ENCODE measurements around the gene MAN1C1. TPM values are rescaled to one million over a fixed set of nuclear protein-coding genes. Genes with fewer than 3 reads are reported as not detected.

MAN1C1 gene
- total RNA-seq, 1 donor from 2014 or later: 5.4 TPM

DNA sequence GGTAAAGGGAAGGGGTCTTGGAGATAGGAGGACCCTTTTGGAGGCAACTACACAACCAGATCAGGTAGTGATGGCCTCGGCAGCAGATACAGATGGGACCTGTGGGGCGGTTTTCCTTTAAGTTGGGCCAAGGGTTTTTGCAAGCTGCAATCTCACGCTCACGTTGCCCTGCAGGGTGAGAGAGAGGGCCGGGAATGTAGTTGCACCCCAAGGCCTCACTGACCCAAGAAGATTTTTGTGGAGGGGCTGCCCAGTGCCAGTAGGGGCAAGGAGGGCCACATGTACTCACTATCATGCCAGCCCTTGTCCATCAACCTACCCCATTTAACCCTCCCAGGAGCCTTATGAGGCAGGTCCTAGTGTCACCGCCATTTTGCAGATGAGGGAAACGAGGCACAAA lies 125.7 kb downstream of the MAN1C1 start:
- TF ChIP-seq, protein P1, sequence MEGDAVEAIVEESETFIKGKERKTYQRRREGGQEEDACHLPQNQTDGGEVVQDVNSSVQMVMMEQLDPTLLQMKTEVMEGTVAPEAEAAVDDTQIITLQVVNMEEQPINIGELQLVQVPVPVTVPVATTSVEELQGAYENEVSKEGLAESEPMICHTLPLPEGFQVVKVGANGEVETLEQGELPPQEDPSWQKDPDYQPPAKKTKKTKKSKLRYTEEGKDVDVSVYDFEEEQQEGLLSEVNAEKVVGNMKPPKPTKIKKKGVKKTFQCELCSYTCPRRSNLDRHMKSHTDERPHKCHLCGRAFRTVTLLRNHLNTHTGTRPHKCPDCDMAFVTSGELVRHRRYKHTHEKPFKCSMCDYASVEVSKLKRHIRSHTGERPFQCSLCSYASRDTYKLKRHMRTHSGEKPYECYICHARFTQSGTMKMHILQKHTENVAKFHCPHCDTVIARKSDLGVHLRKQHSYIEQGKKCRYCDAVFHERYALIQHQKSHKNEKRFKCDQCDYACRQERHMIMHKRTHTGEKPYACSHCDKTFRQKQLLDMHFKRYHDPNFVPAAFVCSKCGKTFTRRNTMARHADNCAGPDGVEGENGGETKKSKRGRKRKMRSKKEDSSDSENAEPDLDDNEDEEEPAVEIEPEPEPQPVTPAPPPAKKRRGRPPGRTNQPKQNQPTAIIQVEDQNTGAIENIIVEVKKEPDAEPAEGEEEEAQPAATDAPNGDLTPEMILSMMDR (IDR thresholded peaks at IDR 0.05; ENCODE audit: partially characterized antibody, unreplicated experiment): no peak
- Mint-ChIP-seq H3K4me1 (ENCODE audit: low read depth, unreplicated experiment) (peaks cover 9% of the 10 kb centered on the region), H3K4me3 (ENCODE audit: unreplicated experiment) (no peak overlapping the region), H3K27me3 (ENCODE audit: unreplicated experiment) (peaks cover 8% of the 10 kb centered on the region), H3K27ac (ENCODE audit: unreplicated experiment) (no peak overlapping the region), H3K9me3 (ENCODE audit: unreplicated experiment) (peaks cover 4% of the 10 kb centered on the region), H3K36me3 (ENCODE audit: unreplicated experiment) (no peaks in the 10 kb centered on the region)
- no peak for DNase-seq

DNA sequence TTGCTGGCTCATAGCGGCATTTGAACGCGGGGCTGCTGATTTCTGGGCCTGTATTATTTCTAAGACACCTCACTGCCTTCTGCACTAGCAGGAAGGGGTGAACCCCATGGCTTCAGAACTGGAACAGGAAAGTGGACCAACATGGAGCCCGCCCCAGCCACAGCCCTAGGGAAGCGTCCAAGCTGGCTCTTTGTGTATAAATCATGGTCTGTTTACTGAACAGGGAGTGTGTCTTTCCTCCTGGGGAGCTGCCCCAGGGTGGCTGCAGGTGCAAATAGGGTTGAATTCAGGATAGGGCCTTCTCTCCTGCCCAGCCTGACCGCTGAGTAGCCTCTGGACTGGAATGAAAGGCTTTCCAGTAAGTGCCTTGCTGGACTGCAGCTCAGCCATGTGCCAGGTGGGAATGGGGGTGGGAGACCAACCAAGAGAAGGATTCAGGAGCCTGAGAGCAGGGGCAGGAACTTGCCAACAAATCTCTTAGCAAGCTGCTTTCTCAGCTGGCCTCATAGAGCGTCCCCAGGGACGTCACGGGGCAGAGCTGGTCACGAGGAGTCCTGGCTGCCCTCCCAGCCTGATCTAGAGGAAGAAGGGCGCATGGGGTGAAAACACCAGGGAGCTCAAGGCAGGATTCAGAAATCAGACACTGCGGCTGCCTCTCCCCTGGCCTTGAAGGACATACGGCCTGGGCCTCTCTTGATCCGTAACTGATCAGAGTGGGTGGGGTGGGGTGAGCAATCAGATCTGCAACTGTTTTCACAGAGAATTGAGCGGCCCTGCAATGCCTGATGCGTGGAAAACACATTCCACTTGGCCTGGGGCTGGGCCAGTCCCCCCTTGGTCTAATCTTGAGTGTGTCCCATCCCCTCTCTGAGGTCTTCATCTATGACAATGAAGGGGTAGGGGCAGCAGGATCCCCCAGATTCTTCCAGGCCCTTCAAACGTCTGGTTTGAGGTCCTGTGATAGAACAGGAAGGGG lies 126.9 kb downstream of the MAN1C1 start:
- TF ChIP-seq, protein P1 (IDR thresholded peaks at IDR 0.05; ENCODE audit: partially characterized antibody, unreplicated experiment): no peak
- H3K36me3 Mint-ChIP-seq (ENCODE audit: unreplicated experiment): no peaks in the 10 kb centered on the region
- peaks cover 9% of the 10 kb centered on the region for H3K27me3 Mint-ChIP-seq (ENCODE audit: unreplicated experiment)
- peaks cover 13% of the 10 kb centered on the region for H3K4me1 Mint-ChIP-seq (ENCODE audit: low read depth, unreplicated experiment)
- H3K4me3 Mint-ChIP-seq (ENCODE audit: unreplicated experiment): no peak overlapping the region
- peaks cover 4% of the 10 kb centered on the region for H3K9me3 Mint-ChIP-seq (ENCODE audit: unreplicated experiment)
- H3K27ac Mint-ChIP-seq (ENCODE audit: unreplicated experiment): no peak overlapping the region
- peak; percentile 54 for DNase-seq

DNA sequence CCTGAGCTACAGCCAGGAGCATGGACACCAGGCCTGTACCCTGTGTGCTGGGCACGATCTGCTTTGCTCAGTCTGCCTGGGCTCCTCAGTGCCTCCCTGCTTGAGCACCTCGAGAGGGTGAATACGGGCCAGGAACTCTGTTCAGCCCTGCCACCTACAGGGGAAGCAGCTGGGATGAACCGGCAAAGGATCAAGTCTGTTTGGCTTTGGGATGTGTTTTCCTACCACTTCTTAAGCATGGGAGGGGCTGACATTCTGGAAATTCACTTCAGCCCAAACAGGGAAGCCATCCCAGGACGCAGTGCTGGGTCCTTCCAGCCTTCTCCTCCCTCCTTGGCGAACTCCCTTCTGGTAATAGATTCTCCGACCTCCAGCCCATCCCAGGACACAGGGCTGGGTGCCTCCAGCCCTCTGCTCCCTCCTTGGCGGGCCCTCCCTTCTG lies 127.6 kb downstream of the MAN1C1 start:
- peaks cover 4% of the 10 kb centered on the region for H3K9me3 Mint-ChIP-seq (ENCODE audit: unreplicated experiment)
- TF ChIP-seq, protein P1 (IDR thresholded peaks at IDR 0.05; ENCODE audit: partially characterized antibody, unreplicated experiment): no peak
- peaks cover 13% of the 10 kb centered on the region for H3K4me1 Mint-ChIP-seq (ENCODE audit: low read depth, unreplicated experiment)
- no peak for DNase-seq
- no peaks in the 10 kb centered on the region for H3K36me3 Mint-ChIP-seq (ENCODE audit: unreplicated experiment)
- no peak overlapping the region for H3K27ac Mint-ChIP-seq (ENCODE audit: unreplicated experiment)
- H3K27me3 Mint-ChIP-seq (ENCODE audit: unreplicated experiment): peaks cover 9% of the 10 kb centered on the region
- no peak overlapping the region for H3K4me3 Mint-ChIP-seq (ENCODE audit: unreplicated experiment)

DNA sequence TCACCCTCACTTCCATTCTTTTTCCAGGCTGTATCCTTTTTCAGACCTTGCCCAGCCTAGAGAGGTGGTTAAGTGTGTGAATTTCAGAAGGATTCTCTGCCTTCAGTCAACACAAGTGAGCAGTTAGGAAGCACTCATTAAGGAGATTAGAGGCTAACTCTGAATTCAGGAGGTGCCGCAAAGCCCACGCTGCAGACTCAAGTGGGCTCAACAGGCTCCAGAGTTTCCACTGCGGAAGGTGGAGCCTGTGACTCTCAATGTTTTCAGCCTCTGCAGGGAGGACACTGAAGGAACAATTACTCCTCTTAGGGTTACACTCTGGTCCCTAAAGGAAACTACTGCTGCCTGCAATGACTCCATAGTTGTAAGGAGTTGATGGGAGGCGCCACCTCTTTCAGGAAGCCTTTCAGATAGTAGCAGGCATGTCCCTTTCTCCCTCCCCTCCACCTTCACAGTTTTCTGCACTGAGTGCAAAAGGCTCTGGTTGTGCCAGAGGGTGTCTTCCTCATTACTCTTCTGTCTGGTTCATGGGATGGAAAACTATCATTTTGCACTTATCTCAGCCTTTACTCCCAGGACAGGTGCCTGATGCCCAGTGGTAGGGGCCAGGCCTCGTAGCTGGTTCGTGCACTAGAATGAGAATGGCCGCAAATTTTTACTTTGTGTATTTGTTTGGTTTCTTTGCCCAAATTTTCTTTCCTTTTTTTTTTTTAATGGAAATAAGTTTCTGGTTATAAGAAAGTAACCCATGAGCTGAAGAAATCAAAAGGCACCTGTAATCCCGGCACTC lies 128.2 kb downstream of the MAN1C1 start:
- no peak overlapping the region for H3K27ac Mint-ChIP-seq (ENCODE audit: unreplicated experiment)

More for the DNA sequence above, 128.2 kb downstream of the MAN1C1 start:
- DNase-seq: no peak
- Mint-ChIP-seq H3K9me3 (ENCODE audit: unreplicated experiment) (peaks cover 4% of the 10 kb centered on the region), H3K36me3 (ENCODE audit: unreplicated experiment) (no peaks in the 10 kb centered on the region), H3K4me3 (ENCODE audit: unreplicated experiment) (no peak overlapping the region), H3K27me3 (ENCODE audit: unreplicated experiment) (peaks cover 9% of the 10 kb centered on the region), H3K4me1 (ENCODE audit: low read depth, unreplicated experiment) (peaks cover 13% of the 10 kb centered on the region)
- TF ChIP-seq, protein P1 (IDR thresholded peaks at IDR 0.05; ENCODE audit: partially characterized antibody, unreplicated experiment): no peak
